ENCODE results near the gene BMP2K.

- TF ChIP-seq SP1 (IDR thresholded peaks at IDR 0.05) (no peak), CTCF (IDR thresholded peaks at IDR 0.05; ENCODE audit: low read depth, low read length, missing input control) (no peak), TAF1 (conservative IDR thresholded peaks at IDR 0.05) (no peak), MAX (IDR thresholded peaks at IDR 0.05) (no peak)
Measured at GRCh38 chr4:78938868-78939666, 162.9 kb downstream of the BMP2K start, which contains the start of gene PAQR3.
